Measurements from ENCODE around the gene FBXO41.

Gene FBXO41

DNA sequence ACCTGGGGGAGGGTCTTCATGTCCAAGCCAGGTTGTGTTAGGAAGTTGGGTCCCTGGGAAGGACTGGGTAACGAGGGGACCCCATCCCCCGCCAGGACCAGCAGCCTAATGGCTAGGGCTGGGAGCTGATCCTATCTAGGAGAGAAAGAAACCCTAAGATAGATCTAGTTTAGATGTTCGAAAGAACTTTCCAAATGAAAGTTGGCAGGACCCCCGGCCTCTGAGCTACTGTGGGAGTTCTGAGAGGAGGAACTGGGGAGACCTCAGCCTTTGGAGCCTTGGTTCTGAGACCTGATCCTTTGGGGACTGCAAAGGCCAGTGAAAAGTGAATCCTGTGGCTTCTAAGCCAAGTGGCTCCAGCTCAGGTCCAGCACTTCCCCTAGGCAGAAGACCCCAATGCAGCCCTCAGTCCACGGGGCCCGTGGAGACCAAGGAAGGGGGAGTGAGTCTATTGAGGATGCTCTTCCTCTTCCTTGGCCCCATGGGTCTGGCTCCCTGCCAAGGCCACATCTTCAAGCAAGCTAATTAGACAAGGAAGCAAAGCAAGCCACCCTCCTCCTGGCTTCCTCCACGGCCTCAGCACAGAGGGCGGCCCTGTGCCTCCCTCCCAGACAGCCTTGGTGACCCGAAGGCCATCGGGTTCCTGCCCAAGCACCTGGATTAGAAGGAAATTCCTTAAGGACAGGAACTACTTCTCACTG, 26.7 kb downstream of the FBXO41 start:
- no peak overlapping the region for H3K4me3 ChIP-seq (replicated peaks; ENCODE audit: low read depth, low read length)
- TF ChIP-seq, protein P1, sequence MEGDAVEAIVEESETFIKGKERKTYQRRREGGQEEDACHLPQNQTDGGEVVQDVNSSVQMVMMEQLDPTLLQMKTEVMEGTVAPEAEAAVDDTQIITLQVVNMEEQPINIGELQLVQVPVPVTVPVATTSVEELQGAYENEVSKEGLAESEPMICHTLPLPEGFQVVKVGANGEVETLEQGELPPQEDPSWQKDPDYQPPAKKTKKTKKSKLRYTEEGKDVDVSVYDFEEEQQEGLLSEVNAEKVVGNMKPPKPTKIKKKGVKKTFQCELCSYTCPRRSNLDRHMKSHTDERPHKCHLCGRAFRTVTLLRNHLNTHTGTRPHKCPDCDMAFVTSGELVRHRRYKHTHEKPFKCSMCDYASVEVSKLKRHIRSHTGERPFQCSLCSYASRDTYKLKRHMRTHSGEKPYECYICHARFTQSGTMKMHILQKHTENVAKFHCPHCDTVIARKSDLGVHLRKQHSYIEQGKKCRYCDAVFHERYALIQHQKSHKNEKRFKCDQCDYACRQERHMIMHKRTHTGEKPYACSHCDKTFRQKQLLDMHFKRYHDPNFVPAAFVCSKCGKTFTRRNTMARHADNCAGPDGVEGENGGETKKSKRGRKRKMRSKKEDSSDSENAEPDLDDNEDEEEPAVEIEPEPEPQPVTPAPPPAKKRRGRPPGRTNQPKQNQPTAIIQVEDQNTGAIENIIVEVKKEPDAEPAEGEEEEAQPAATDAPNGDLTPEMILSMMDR (IDR thresholded peaks at IDR 0.05; ENCODE audit: low read length, missing control alignments) = no peak
- no peak for DNase-seq (ENCODE audit: low read depth)

DNA sequence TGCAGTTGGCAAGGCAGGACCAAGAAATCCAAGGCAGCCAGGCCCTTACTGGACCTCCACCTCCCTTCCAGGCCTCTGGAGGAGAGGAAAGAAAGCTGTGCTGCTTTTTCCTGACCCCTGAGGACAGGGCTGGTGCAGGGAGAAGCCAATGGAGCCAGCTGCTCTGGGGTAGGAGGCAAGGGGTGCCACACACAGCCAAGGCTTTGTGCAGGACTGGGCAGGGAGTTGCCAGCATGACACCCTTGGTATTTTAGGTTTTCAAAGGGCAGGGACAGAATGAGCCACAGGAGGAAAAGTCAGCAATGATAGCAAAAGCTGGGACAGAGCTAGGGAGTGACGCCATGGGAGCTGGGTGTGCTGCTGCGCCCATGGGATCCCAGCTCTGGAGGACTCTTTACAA, 27.3 kb downstream of the FBXO41 start:
- H3K4me3 ChIP-seq (replicated peaks; ENCODE audit: low read depth, low read length) = no peak overlapping the region
- no peak for DNase-seq (ENCODE audit: low read depth)
- TF ChIP-seq, protein P1 (IDR thresholded peaks at IDR 0.05; ENCODE audit: low read length, missing control alignments) = no peak

DNA sequence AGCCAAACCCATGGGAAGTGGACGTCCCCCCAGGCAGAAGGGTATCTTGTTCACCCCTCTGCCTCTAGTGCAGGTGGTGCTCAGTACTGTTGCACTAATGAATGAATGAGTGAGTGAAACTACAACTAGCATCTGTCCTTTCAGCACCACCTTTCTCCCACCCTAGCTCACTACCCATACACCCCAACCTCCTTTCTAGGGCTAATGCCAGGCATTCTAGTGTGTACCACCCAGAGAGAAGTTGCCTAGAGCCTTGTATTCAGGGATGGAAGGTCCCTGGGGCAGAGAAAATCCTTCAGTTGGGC, 27.7 kb downstream of the FBXO41 start:
- DNase-seq (ENCODE audit: low read depth) = no peak
- TF ChIP-seq, protein P1 (IDR thresholded peaks at IDR 0.05; ENCODE audit: low read length, missing control alignments) = no peak
- no peak overlapping the region for H3K4me3 ChIP-seq (replicated peaks; ENCODE audit: low read depth, low read length)

DNA sequence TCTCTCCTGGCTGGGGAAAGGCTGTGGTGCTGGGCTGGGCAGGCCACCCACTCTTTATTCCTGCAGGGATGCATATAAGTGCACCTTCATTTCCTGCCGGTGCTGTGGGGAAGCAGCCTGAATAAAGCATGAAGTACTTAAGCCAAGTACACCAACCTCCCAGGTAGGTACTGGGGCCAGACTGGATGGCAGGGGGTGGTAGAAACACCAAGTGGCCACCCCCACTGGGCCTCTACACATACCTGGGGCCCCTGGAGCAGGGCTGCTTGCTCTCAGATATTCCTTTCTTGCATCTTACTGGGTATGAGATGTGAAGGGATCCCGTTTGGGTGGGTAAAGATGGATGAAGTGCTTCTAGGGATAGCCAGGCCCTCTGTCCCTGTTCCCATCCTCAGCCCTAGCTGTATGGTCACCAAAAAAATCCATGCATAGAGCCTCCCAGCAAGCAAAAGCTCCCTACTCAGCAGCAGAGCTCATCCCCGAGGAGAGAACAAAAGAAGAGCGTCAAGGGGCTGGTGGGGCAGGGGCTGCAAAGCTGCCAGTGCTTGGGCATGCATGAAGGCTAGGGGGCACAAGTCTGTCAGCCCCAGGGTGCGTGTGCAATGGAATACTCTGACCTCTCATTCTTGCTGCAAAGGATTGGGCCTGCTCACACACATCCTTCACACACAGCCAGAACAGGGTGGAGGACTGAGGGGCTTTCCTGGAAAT, 28.2 kb downstream of the FBXO41 start:
- TF ChIP-seq, protein P1 (IDR thresholded peaks at IDR 0.05; ENCODE audit: low read length, missing control alignments) = no peak
- no peak overlapping the region for H3K4me3 ChIP-seq (replicated peaks; ENCODE audit: low read depth, low read length)
- DNase-seq (ENCODE audit: low read depth) = no peak

DNA sequence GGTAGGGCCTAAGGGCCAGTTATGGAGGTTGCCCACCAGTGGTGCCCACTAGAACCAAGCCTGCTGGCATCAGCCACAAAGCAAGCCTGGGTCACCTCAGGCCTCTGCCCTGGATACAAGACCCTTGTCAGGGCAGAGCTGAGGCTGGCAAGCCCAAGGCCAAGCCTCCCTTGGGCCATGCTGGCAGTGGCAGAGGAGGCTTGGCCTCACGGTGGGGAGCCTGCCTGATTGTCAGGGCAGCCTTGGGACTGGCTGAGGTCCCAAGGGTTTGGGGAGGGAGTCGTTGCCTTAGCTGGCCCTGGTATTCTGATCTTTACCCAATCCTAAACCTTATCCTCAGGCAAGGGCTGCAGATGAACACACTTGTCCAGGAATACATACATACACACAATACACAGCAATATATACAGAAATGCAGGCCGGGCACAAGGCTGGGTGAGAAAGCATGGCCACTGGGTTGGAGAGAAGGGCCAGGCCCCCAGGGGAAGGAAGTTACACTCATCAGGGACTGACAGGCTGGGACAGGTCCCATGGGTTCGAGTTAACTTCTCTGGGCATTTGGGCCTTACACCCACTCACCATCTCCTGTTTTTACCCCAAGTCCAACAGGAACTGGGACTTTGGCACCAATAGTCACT, 29.2 kb downstream of the FBXO41 start:
- DNase-seq (ENCODE audit: low read depth) = no peak
- no peak overlapping the region for H3K4me3 ChIP-seq (replicated peaks; ENCODE audit: low read depth, low read length)
- TF ChIP-seq, protein P1 (IDR thresholded peaks at IDR 0.05; ENCODE audit: low read length, missing control alignments) = no peak

DNA sequence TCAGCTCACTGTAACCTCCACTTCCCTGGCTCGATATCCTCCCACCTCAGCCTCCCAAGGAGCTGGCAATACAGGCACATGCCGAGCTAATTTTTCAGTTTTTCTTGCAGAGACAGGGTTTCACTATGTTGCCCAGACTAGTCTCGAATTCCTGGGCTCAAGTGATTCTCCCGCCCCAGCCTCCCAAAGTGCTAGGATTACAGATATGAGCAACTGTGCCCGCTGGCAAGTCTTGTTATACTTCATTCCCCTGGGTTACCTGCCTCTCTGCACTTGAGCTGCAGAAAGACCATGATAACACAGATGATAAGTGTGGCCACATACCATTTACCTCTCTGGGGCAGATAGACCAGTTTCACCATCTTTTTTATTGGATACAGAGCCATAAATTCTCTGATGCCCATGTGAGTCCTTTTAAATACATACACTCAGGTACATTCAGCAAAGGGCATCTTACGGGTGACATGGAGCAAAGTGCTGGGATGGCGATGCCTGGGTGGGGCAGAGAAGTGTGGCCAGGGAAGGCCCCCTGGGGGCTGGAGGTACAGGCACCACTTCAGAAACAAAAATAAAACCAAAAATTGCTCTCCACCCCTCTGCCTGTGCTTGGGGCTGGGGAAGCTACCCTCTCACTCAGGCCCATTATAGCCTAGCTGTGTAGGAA, 29.8 kb downstream of the FBXO41 start:
- TF ChIP-seq, protein P1 (IDR thresholded peaks at IDR 0.05; ENCODE audit: low read length, missing control alignments) = no peak
- no peak for DNase-seq (ENCODE audit: low read depth)
- no peak overlapping the region for H3K4me3 ChIP-seq (replicated peaks; ENCODE audit: low read depth, low read length)
